PC-9 (cell line): ENCODE data around the gene GABRR2.

Experiments
- EZH2 ChIP-seq: fragments of 200-600 bp; sonication (generic); IDR thresholded peaks from 2 replicates; pipeline ENCODE4 v1.8.0; 2017; ENCODE audit warnings: antibody characterized with exemption, low read depth
- TF ChIP-seq, protein P1 (sequence below): fragments of 200-600 bp; sonication (generic); conservative IDR thresholded peaks from 2 replicates; pipeline ENCODE4 v1.6.1; 2017; ENCODE audit warnings: mixed run types, antibody characterized with exemption, mild to moderate bottlenecking, moderate library complexity

DNA sequence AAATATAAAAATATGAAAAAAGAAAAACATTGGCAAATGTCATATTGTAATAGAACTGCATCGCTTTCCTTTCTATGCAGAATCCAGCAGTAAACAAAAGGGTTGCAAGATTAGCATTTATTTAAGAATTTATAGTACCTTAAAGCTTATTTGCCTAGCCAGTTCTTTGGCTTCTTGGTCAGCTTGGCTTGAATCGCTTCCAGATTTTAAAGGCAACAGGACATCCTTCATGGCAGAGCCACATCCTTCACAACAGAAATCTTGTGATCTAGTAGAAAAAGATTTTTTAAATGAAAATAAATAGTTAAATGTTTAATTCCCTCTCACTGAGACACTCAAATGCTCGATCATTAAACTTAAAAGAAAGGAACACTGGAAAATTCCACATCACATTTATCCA is 20.1 kb upstream of the GABRR2 start:
- TF ChIP-seq, protein P1, sequence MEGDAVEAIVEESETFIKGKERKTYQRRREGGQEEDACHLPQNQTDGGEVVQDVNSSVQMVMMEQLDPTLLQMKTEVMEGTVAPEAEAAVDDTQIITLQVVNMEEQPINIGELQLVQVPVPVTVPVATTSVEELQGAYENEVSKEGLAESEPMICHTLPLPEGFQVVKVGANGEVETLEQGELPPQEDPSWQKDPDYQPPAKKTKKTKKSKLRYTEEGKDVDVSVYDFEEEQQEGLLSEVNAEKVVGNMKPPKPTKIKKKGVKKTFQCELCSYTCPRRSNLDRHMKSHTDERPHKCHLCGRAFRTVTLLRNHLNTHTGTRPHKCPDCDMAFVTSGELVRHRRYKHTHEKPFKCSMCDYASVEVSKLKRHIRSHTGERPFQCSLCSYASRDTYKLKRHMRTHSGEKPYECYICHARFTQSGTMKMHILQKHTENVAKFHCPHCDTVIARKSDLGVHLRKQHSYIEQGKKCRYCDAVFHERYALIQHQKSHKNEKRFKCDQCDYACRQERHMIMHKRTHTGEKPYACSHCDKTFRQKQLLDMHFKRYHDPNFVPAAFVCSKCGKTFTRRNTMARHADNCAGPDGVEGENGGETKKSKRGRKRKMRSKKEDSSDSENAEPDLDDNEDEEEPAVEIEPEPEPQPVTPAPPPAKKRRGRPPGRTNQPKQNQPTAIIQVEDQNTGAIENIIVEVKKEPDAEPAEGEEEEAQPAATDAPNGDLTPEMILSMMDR = no peak
- no peak for TF ChIP-seq EZH2
